ENCODE measurements around the gene ABHD12B. TPM values are rescaled to one million over a fixed set of nuclear protein-coding genes. Genes with fewer than 3 reads are reported as not detected.

ABHD12B gene
- total RNA-seq, 1 experiment from 2014 or later: 51.0 TPM

GRCh38 chr14:50871228-50871627 is 625 bp upstream of the ABHD12B start:
- no peak overlapping the region for H3T11ph ChIP-seq (ENCODE audit: low read length)
- no peak overlapping the region for H2AK5ac ChIP-seq (ENCODE audit: insufficient read length, low read length)
- no peaks in the 10 kb centered on the region for H3K79me2 ChIP-seq (ENCODE audit: insufficient read depth, low read length)
- peaks cover 11 to 14% of the 10 kb centered on the region in 2 experiments for H3K4me1 Mint-ChIP-seq
- no peaks in the 10 kb centered on the region for H4K20me1 ChIP-seq (ENCODE audit: control insufficient read depth, insufficient read depth, insufficient read length)
- peaks cover 3% of the 10 kb centered on the region for H3K23me2 ChIP-seq (ENCODE audit: insufficient read length, low read depth, low read length, poor library complexity, severe bottlenecking)
- peaks cover 56% of the 10 kb centered on the region for H3K27me3 Mint-ChIP-seq (ENCODE audit: low read depth)
- no peak overlapping the region for H4K91ac ChIP-seq (ENCODE audit: insufficient read length, low read depth, low read length)
- no peaks in the 10 kb centered on the region for H3K79me1 ChIP-seq (ENCODE audit: insufficient read depth, low read depth, low read length, poor library complexity, severe bottlenecking)
- no peak overlapping the region for H2BK120ac ChIP-seq (ENCODE audit: low read depth, low read length, poor library complexity, severe bottlenecking)
- H3K9me3 ChIP-seq (ENCODE audit: control insufficient read depth, low read depth, low read length): no peaks in the 10 kb centered on the region
- no peak overlapping the region for H4K8ac ChIP-seq (replicated peaks; ENCODE audit: insufficient read length, low read depth, low read length)
- no CpG with 5 or more reads among the region's 5 CpGs for WGBS (ENCODE audit: extremely low coverage, insufficient read length, low lambda C conversion rate)
- peaks cover 2% of the 10 kb centered on the region for H3K4me1 ChIP-seq (ENCODE audit: insufficient read depth, low read length)
- no peak overlapping the region for H2BK15ac ChIP-seq (ENCODE audit: low read depth, low read length)
- H3K9ac ChIP-seq (ENCODE audit: extremely low read depth, insufficient read length, low read length): no peak overlapping the region
- no peak overlapping the region; a peak in 1 of 7 replicates for H3K27ac Mint-ChIP-seq
- H2BK5ac ChIP-seq (ENCODE audit: insufficient read length, low read length): no peak overlapping the region
- no peak overlapping the region for H3K23ac ChIP-seq (ENCODE audit: insufficient read length, low read depth, low read length)
- peaks cover 4% of the 10 kb centered on the region; the same call in 1 of the 2 replicates for H3K27me3 ChIP-seq (ENCODE audit: insufficient read depth, low read length)
- no peaks in the 10 kb centered on the region for H3K36me3 Mint-ChIP-seq (ENCODE audit: insufficient read depth in 1 of 3, low read depth in 3 of 3)
- no peak overlapping the region for H3K18ac ChIP-seq (ENCODE audit: insufficient read length, low read depth, low read length)
- no peak overlapping the region for H3K14ac ChIP-seq (ENCODE audit: insufficient read depth, low read length)
- H3K56ac ChIP-seq (ENCODE audit: insufficient read length, low read depth, low read length): no peak overlapping the region
- TF ChIP-seq CTCF (conservative IDR thresholded peaks at IDR 0.05): no peak
- no peak overlapping the region for H2AFZ ChIP-seq (ENCODE audit: low read length)
- no peaks in the 10 kb centered on the region for H3K9me3 Mint-ChIP-seq
- no peak overlapping the region for H3K27ac ChIP-seq (ENCODE audit: insufficient read length, low read depth, low read length)
- H4K5ac ChIP-seq (ENCODE audit: insufficient read length, low read depth, low read length): no peak overlapping the region
- no peak overlapping the region for H2BK12ac ChIP-seq (ENCODE audit: insufficient read length, low read depth, low read length)
- no peak for DNase-seq
- H2BK20ac ChIP-seq (ENCODE audit: low read depth, low read length, poor library complexity, severe bottlenecking): no peak overlapping the region
- H3K4ac ChIP-seq (ENCODE audit: low read depth, low read length): no peak overlapping the region
- H3K4me3 Mint-ChIP-seq: peak overlapping the region; percentile 49 to 63; a peak in 4 of 5 replicates
- no peak overlapping the region for H3K4me2 ChIP-seq (ENCODE audit: insufficient read depth, insufficient read length, low read length)

Measured in H9 (cell line).